Glomerular visceral epithelial cell (primary cell): ENCODE data around the gene GJA3.

Experiments
- DNase-seq: peaks from one replicate; pipeline ENCODE4 v3.0.0-alpha.2; 2016; ENCODE audit errors: extremely low spot score

Gene GJA3

GRCh38 chr13:20128459-20128931 lies 32.4 kb downstream of the GJA3 start:
- DNase-seq: no peak

GRCh38 chr13:20127562-20128458 lies 33.0 kb downstream of the GJA3 start:
- peak; percentile 46 for DNase-seq

GRCh38 chr13:20127262-20127561 lies 33.6 kb downstream of the GJA3 start:
- DNase-seq: no peak

- DNase-seq: no peak
Measured at GRCh38 chr13:20126541-20127261, 34.2 kb downstream of the GJA3 start.

- DNase-seq: no peak
Measured at GRCh38 chr13:20125783-20126165, 35.1 kb downstream of the GJA3 start.

- no peak for DNase-seq
Measured at GRCh38 chr13:20125129-20125782, 35.6 kb downstream of the GJA3 start.

- DNase-seq: no peak
Measured at GRCh38 chr13:20124303-20124702, 36.5 kb downstream of the GJA3 start.

GRCh38 chr13:20121159-20121525 lies 39.7 kb downstream of the GJA3 start:
- no peak for DNase-seq

GRCh38 chr13:20119960-20120359 lies 40.9 kb downstream of the GJA3 start:
- no peak for DNase-seq

GRCh38 chr13:20118268-20119140 lies 42.3 kb downstream of the GJA3 start:
- peak; percentile 58 for DNase-seq

GRCh38 chr13:20116213-20116612 lies 44.6 kb downstream of the GJA3 start:
- no peak for DNase-seq

GRCh38 chr13:20114066-20114610 lies 46.7 kb downstream of the GJA3 start:
- DNase-seq: no peak

- DNase-seq: no peak
Measured at GRCh38 chr13:20109037-20109436, 51.8 kb downstream of the GJA3 start.

- no peak for DNase-seq
Measured at GRCh38 chr13:20106742-20107141, 54.1 kb downstream of the GJA3 start.

- no peak for DNase-seq
Measured at GRCh38 chr13:20105161-20105689, 55.6 kb downstream of the GJA3 start.

- DNase-seq: no peak
Measured at GRCh38 chr13:20102525-20103180, 58.2 kb downstream of the GJA3 start.

GRCh38 chr13:20101467-20102316 lies 59.2 kb downstream of the GJA3 start:
- DNase-seq: no peak

- DNase-seq: no peak
Measured at GRCh38 chr13:20099319-20099718, 61.5 kb downstream of the GJA3 start.

- no peak for DNase-seq
Measured at GRCh38 chr13:20093951-20094350, 66.9 kb downstream of the GJA3 start.

GRCh38 chr13:20090349-20090748 lies 70.5 kb downstream of the GJA3 start:
- no peak for DNase-seq
